GM11168 (cell line): ENCODE measurements around the gene TOP2B.

Experiments used
- in situ Hi-C: fragments of 300-500 bp; cut with MboI; formaldehyde crosslinking; loops from one replicate; pipeline ENCODE4 v1.12.0; 2022; ENCODE audit warnings: low sequenced_read_pairs; ENCODE audit not compliant: unreplicated experiment

TOP2B gene

DNA sequence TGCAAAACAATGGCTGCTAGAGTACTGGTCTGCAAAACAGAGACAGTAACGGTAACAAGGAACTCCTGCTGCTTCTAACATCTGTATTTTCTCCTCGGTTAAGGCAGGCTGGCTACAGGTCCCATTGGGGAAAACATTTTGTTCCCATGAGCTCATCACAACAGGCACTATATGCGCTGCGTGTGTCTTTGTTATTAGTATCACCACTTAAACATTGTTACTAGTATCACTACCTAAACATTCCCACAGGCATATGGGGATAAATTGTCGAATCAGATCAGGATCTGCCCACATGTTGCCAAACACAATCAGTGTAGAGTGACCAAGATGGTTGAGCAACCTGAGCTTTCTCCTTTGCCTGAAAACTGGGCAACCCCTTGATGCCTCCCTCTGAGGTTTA, 77.2 kb downstream of the TOP2B start:
- in situ Hi-C loops: loop anchor here (10.0 kb wide), 1 partner anchor 793 kb away; no protein-coding TSS in a partner anchor

DNA sequence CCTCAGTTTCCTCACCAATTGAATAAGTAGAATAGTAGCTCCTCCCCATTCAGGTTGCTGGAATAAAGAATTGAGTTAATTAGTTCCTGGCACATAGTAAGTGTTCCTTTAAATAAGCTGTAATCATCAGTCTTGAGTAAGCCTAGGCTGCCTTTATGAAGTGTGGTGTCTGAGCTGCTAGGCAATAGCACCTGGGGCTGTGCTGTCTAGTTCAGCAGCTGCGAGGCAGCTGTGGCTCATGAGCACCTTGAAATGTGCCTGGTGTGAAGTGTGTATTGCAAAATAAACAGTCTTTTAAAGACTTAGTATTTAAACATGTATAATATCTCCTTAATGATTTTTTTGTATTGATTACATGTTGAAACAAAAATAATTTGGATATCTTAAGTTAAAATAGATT, 77.6 kb downstream of the TOP2B start:
- in situ Hi-C loops: loop anchor here (10.0 kb wide), 1 partner anchor 792 kb away; no protein-coding TSS in a partner anchor

DNA sequence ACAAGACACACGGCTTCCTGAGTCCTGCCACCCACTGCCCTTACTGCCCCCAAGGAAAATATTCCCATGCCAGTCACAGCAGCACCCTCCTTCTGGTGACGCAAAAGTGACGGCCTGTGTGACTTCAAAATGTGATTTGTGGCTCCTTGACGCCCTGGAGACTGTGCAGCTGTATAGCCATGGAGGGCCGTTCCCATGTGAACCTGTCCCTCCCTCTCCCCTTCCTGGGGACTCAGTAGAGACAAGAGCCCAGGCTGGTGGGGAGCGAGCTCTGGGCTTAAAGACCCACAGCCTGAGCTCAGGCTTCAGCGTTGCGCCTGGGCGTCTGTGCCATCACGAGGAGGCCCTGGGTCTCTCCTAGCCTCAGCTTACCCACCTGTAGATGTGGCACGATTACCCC, 78.2 kb downstream of the TOP2B start:
- in situ Hi-C loops: loop anchor here (10.0 kb wide), 1 partner anchor 792 kb away; no protein-coding TSS in a partner anchor

DNA sequence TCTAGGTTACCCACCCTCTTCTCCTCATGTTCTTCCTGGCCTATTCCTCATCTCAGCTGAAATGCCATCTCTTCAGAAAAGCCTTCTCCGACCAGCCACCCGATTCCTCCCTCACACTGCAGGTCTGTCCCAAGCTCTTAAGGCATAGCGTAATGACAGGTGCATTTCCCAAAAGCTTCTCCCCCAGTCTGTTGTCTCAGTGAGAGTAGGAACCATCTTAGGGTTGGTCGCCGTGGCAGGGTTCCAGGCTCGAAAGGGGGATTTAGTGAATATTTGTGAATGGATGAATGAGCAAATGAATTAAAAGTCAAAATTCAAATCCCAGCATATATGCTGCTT, 78.6 kb downstream of the TOP2B start:
- in situ Hi-C loops: loop anchor here (10.0 kb wide), 1 partner anchor 791 kb away; no protein-coding TSS in a partner anchor

DNA sequence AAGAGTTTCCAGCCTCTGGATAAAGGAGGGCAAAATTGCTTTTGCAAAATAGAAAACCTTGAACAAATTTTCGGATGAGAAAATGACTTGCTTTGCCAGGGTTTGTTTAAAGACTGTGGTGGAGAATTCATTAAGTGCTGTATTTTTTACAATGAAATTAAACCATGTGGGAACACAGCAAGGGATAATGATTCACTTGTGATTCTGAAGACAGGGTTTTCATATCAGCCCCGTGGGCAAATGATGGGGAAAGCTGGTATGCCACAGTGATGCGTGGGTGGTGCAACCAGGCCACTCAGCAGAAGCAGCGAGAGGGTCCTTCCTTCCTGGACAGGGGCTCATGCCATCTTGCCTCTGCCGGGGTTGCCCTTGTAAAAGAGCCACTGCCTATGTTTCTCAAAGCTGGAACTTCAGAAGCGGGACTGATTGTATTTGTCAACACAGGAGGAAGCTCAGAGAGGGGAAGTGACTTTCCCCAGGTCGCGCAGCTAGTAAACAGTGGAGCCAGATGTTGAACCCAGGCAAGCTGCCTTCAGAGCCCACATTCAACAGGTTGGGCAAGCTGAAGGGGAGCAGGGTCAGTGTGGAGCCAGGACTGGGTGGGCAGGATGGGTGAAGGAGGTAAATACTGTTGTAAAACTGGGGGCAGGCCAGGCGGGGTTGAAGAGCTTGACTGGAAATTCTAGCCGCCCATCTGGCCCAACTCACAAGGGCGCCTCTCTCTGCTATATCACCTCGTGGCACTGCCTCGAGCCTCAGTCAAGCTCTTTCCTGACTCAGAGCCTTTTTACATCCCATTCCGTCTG, 79.1 kb downstream of the TOP2B start:
- in situ Hi-C loops: loop anchor here (10.0 kb wide), 1 partner anchor 791 kb away; no protein-coding TSS in a partner anchor

DNA sequence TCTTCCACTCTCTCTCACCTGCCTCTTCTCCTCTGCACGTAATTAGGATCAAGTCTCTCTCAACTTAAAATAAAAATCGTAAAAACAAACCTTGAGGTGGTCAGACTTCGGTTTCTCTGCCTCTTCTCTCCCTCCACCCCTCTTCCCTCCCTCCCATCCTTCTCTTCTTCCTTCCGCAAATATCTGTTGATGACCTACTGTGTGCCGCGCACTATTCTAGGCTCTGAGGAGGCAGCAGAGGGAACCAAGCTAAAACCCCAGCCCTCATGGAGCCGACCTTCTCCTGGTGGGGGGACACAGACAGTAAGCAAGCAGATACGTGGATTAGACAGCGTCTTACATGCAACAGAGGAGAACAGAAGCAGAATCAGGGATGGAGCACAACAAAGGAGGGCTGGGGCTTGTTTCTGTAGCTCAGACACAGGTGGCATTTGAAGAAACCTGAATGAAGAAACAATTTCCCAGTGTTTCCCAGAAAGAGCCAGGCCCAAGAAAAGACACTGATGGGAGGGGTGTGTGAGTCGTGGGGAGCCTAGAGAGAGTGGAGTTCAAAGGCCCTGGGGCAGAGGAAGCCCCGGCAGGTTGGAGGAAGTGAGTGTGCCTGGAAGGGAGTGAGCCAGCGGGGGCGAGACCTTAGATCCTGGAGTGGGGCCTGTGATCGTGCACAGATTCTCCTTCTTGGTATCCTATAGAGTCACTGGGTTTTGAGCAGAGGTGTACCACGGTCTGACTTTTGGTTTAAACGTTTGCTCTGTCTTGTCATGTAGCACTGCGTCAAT, 80.5 kb downstream of the TOP2B start:
- in situ Hi-C loops: loop anchor here (10.0 kb wide), 1 partner anchor 789 kb away; no protein-coding TSS in a partner anchor

DNA sequence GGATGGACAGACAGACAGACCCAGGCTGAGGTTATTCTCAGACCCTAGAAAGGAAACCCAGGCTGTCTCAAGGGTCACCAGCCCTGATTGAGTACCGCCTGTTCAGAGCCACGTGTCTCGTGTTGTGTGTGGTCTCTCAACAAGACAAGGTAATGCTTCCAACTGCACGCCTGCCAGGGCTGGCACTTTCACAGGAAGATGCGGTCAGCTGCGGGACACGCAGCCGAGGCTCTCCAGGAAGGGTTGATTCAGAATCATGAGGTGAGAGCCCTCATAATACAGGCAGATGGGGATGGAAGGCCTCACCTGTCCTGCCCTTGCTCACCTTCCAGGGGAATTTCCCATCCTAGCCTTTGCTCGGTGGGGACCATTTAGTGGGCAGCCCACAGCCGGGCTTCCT, 81.4 kb downstream of the TOP2B start:
- in situ Hi-C loops: loop anchor here (10.0 kb wide), 1 partner anchor 789 kb away; no protein-coding TSS in a partner anchor

DNA sequence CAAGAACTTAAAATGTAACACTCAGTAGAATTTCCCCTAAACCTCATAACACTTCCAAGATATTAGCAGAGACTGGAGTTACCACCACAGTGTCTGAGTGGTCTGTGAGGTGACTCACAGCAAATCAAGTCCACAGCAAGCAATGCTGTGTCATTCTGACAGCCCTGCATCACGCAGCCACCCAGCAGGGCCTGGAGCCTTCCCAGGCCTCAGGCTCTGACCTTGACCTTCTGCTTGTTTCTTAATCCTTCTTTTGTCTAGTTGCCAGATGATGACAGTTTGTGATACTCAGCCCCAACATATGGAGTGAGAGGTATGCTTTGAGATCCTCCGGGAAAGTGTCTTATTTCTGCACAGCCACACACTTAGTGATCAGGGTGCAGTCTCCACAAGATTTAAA, 82.5 kb downstream of the TOP2B start:
- in situ Hi-C loops: loop anchor here (10.0 kb wide), 1 partner anchor 787 kb away; no protein-coding TSS in a partner anchor

DNA sequence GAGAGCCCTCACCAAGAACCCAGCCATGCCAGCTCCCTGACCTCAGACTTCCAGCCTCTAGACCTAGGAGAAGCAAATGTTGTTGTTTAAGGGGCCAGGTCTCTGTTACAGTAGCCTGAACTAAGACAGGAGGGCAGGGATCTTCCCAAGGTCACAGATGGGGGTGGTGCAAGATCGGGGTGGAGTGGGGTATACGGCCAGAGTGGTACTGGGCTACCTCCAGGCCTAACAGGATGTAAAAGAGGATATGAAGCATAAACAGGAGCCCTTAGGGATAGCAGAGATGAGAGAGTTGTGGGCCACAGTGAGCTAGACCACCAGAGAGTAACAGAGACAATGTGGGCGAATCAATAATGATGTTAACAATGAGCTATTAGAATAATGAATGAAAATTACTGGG, 82.9 kb downstream of the TOP2B start:
- in situ Hi-C loops: loop anchor here (10.0 kb wide), 1 partner anchor 787 kb away; no protein-coding TSS in a partner anchor

DNA sequence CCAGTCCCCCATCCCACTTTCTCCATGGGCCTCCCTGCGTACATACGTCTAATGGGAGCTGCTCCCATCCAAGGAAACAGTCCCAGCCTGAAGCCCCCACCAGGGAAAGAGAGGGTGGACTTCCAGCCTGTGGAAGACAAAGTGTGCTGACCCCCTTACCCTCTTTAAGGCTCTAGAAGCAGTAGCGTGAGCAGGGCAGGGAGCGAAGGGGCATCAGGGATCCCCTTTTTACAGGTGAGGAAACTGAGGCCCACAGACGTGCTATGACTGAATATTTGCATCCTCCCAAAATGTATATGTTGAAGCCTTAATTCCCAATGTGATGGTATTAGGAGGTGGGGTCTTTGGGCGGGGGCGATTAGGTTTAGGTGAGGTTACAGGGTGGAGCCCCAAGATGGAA, 83.4 kb downstream of the TOP2B start:
- in situ Hi-C loops: loop anchor here (10.0 kb wide), 1 partner anchor 787 kb away; no protein-coding TSS in a partner anchor

DNA sequence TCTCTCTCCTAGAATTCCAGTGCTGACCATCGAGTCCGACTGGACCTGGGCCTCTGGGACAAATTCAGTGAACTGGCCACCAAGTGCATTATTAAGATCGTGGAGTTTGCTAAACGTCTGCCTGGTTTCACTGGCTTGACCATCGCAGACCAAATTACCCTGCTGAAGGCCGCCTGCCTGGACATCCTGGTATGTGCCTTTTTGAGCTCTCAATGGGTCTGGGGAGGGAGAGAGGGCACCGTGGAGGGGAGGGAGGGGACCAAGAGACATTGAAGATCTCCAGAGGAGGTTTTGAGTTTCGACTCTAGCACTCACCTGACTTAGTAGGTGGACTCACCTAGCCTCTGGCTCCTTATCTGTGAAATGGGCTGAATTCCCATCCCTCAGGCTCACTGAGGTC, 84.2 kb downstream of the TOP2B start:
- in situ Hi-C loops: loop anchor here (10.0 kb wide), 1 partner anchor 786 kb away; no protein-coding TSS in a partner anchor

DNA sequence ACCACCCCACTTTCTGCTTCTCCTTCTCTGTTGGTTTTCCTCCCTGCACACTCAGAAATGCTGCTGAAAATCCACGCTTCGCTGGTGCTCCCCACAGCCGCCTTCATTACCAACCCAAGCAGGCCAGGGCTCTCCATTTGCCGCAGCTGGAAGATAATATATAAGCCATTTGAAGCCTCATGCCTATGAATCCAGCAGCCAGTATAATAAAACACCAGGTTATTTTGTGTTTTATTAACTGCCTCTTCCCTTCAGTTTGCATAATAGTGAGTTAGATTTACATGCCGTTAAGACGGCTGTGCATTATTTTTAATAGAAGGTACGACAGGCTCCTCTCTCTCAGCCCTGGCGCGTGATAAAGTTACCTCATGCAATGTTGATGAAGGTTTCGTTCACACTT, 86.6 kb downstream of the TOP2B start:
- in situ Hi-C loops: no loop called here

DNA sequence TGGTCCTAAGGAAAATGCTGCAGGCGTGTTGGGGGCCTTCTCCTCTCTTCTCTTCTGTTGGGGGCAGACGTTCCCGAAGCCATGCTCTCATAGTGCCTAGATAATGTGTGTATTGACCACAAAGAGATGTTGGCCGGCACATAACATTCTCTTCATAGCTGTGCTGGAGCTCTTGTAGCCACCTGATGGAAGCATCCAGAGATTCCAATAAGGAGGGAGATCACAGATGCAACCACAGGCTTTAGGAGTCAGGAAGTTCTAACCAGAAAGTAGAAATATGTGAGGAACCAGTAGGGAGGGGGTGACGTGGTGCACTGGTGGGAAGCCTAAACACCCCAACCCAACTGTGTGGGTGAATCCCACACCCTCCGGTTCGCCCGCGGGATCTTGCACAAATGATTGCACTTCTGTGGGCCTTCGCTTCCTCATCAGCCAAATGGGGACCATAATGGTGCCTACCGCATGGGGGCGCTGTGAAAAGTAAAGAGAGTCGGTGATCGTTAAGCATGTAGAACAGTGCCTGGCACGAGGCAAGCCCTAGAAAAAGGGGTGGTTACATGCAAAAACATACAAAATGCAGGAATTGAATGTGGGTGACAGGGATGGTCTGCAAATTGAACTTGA, 87.8 kb downstream of the TOP2B start:
- in situ Hi-C loops: no loop called here

DNA sequence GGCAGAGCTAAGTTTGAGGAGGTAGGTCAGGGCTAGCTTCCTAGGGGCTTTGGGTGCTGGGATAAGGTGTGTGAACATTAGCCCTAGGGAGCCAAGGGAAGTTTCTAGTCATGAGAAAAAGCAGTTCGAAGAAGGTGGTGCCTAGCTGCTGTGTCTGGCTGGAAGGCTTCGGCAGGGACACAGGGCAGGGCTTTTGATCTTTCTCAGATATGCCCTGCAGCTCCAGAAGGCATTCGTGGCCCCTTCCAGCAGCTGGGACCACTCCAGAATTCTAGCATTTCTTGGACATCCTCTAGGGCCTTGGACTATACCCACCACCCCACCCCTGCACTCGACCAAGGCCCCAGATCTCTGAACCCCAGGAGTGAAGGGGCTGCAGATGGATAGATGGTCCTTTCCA, 88.6 kb downstream of the TOP2B start:
- in situ Hi-C loops: no loop called here

DNA sequence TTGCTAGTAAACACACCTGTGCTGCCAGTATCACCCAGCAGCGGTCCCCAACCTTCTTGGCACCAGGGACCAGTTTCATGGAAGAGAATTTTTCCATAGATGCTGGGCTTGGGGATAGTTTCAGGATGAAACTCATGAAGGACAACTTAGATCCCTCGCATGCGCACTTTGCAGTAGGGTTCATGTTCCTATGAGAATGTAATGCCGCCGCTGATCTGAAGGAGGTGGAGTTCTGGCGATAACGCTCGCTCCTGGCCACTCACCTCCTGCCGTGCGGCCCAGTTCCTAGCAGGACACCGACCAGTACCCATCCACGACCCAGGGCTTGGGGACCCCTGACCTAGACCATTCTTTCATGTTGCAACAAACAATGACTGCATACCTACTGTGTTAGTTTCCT, 89.7 kb downstream of the TOP2B start:
- in situ Hi-C loops: no loop called here

DNA sequence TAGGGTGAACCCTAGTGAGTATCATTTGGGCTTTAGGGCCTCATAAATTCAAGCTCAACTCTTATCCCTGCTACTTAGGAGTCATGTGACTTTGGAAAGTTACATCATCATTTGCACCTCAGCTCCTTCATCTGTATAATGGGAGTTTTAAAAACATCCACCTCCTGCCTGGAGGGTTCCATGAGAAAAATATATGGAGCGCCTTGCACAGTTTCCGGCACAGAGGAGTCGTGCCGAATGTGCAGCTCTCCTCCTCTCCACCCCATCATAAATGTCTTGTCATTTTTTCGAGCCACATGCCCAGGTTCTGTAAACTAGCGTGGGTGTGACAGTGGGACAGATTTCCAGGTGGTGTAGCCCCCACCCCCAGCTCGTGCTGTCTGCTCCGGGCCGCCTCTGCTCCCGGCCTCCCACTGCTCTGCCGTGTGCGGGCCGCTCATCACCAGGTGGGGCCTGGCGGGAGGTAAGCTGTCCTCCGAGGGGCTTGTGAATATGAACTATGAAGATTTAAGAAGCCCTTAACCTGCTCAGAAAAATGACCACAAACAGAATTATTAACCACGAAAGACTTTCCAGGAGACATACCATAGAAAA, 90.4 kb downstream of the TOP2B start:
- in situ Hi-C loops: no loop called here

DNA sequence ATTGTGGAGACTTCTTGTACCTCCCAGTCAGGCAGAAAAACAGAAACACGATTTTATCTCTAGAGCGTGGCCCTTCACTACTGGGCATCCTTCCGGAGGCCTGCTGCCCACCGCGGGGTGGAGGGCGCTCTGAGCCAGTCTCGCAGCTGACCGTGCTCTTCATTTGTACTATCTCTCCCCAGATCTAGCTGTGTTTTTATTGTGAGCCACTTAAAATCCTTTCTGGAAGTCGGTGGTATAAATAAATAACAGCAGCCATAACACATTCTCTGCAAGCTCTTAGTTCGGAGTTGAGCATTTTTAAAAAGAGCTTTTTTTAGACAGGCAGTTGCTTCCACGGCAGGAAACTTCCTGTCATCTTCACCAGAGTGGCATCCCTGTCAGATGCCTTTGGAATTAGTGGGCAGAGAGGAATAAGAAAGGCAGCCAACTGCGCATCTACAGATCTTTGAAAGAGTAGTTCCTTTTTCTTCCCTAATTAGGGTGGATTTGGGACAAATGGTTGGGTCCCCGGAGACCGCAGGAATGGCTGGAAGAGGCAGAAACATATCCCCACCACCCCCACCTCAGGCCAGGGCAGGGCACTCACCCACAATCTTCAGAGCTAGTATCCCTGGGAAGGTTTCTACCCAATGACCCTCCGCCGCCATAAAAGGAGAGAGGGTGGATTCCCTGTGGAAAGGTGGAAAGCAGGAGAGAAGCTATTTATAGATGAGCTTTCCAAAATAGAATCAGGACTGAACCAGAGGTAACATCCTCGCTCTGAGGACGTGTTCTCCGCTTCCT, 91.1 kb downstream of the TOP2B start:
- in situ Hi-C loops: no loop called here

DNA sequence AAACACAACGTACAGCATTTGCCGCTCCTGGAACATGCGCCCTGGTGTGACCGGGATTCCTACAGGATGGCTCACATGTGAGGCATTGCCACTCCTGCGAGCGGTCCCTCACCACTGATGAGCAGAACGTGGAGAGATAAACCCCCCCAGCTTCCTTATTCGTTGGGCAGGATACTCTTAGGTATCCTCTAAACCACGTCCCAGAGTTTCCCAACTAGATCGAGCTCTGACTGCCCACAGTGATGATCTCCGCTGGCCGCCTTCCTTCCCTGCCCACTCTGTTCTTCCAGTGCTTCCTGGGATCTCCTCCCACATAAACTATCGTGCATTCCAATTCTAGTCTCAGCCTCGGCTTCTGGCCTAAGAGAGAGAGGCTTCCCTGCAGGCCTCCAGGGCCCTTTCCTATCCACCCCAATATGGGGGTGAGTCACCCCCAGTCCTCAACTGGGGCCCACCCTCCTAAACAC, 91.8 kb downstream of the TOP2B start:
- in situ Hi-C loops: no loop called here

DNA sequence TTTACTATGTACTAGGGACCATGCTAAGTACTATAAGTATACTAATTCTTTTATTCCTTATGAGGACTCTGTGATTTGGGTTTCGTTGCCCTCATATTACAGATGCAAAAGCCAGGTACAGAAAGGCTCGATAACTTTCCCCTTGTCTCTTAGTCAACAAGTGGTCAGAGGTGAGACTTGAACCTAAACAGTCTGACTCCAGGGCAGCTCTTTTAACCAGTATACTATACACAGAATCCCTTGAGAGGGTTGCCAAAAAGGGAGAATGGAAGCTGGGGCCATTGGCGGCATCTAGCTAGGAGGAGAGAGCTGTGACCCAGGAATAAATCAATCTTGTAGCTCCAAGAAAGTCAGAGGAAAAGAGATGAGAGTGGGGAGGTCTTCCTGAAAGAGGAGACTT, 92.4 kb downstream of the TOP2B start:
- in situ Hi-C loops: no loop called here
